ENCODE data around the gene ACTR3.
"Not testable (repeated sequence)": the region's sequence is repeated elsewhere in the genome, so short reads cannot be mapped to it uniquely, and the experiment has no call there.

ACTR3 gene

DNA sequence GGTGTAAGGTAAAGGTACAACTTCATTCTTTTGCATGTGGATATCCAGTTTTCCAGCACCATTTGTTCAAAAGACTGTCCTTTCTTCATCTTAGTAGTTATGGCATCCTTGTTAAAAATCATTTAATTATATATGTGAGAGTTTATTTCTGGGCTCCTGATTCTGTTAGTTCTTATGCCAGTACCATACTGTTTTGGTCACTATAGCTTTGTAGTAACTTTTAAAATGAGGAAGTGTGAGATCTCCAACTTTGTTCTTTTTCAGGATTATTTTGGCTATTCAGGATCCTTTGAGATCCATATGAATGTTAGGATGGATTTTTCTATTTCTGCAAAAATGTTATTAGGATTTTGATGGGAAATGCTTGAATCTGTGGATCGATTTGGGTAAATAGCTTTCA, 16.8 kb downstream of the ACTR3 start:
- no peak for DNase-seq

DNA sequence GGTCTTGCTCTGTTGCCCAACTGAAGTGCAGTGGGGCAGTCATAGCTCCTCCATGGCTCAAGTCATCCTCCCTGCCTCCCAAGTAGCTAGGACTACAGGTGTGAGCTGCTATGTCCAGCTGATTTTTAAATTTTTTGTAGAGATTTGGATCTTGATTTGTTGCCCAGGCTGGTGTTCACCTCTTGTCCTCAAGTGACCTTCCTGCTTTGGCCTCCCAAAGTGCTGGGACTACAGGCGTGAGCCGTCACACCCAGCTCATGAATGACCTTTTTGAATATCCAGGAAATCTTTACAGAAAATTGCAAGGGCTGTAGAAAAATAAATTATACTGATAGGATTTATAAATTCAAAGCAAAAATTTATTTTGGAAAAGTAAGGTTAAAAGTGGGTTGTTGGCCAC, 17.4 kb downstream of the ACTR3 start:
- no peak for DNase-seq

DNA sequence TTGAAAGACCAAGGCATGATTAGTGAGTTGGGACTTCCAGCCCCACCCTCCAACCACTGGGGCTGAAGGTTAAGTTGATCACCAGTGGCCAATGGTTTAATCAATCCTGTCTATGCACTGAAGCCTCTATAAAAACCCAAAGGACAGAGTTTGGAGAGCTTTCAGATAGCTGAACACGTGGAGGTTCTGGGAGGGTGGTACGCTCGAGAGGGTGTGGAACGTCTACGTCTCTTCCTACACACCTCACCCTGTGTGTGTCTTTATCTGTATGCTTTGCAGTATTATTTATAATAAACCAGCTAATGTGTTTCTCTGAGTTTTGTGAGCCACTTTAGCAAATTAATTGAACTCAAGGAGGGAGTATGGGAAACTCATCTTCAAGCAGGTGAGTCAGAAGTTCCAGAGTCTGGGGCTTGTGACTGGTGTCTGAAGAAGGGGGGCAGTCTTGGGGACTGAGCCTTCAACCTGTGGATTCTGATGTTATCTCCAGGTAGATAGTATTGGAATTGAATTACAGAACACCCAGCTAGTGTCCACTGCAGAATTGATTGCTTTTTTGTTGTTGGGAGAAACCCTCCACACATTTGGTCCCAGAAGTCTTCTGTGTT, 20.3 kb downstream of the ACTR3 start:
- DNase-seq = no peak

DNA sequence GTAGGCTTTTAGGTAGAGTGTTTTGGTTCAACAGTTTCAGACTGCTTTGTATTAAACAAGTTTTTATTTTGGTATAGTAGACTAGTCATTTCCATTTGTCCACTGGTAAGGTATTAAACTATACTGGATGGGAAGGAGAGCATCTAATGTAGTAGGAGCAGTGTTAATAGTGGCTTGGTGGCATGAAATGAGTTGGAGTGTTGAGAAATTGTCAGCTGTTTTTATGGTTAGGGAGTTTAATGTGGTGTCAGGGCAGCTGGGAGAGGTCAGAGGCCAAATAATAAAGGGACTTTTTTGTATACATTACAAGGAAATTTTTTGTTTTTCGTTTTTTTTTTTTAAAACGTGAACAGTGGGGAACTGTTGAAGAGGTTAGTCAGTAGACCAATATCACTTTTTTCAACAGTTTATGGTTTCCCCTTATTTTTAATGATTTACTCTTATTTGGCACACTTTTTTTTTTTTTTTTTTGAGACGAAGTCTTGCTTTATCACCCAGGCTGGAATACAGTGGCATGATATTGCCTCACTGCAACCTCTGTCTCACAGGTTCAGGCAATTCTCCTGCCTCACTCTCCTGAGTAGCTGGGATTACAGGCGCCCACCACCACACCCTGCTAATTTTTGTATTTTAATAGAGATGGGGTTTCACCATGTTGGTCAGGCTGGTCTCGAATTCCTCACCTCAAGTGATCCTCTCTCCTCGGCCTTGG, 21.2 kb downstream of the ACTR3 start:
- DNase-seq = no peak

DNA sequence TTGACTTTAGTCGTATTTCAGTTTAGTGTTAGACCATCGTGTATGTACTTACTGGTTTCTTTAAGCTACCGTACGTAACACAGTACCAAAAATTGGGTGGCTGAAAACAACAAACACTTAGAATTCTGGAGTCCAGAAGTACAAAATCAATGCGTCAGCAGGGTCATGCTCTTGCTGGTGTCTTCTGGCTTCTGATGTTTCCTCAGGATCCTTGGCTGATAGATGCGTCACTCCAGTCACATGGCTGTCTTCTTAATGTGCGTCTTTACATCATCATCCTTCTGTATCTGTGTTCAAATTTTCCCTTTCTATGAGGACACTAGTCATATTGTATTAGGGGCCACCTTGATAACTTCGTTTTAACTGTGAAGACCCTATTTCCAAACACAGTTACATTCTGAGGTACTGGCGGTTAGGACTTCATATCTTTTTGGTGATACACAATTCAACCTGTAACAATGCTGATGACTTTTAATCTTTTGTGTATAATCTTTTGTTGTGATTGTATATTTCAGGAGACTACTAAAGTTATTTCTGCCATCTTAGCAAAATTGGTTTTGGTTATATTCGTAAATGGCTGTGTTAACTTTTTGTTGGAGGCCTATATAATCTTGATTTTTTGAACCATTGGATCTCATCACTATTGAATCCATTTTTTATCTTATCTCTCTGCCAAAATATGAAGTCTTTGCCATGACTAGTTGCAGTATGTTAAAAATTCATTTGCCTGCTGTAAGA, 25.4 kb downstream of the ACTR3 start:
- DNase-seq = no peak

DNA sequence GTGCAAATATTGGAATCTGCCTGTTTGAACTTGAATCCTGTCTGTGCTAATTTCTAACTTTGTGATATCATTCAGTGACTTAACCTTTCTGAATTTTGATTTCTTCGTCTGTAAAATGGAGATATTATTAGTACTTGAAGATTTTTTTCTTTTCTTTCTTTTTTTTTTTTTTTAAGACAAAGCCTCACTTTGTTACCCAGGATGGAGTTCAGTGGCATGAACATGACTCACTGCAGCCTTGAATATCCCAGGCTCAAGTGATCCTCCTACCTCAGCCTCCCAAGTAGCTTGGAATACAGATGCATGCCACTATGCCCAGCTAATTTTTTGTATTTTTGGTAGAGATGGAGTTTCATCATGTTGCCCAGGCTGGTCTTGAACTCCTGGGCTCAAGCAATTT, 28.3 kb downstream of the ACTR3 start:
- DNase-seq = no peak

DNA sequence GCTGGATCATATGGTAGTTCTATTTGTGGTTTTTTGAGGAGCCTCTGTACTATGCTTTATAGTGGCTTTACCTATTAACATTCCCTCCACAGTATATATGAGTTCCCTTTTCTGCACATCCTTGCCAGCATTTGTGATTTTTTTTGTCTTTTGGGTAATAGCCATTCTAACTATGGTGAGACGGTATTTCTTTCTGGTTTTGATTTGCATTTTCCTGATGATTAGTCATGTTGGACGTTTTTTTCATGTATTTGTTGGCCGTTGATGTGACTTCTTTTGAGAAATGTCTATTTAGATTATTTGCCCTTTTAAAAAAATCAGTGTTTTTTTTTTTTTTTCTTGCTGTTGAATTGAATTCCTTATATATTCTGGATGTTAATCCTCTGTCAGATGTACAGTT, 31.1 kb downstream of the ACTR3 start:
- DNase-seq = no peak

DNA sequence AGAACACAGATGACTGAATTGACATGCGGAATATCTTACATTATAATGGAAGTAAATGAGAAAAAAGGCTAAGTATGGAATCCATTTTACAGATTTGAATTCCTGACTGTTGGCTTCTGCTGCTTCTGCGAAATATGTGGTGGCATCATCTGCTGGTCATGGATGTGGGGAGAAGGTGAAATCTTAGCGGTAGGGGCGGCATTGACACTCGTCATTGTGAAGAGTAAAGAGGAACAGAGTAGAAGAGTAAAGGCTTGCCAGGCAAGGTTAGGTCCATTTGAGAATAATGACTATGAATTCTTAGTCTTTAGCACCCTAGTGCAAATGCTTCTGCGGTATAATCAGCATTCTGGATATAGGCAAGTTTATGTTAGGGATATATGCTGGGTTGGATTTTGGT, 32.4 kb downstream of the ACTR3 start:
- no peak for DNase-seq

DNA sequence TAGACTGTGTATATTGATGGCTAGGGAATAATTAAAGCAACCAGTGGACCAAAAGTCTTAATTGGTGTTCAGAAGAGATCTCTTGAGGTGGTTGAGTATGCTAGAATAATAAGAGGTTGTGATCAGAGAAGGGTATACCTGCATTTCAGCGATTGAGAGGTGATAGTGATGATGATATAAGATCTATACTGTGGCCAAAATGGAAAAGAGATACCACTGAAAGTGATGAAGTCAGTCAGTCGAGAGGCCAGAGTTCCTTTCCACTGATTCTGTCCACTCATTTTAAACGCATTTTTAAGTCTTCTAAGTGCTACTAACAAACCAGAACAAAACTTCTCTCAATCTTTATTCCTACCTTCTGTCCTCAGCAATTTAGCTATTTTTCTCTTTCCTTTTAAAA, 32.9 kb downstream of the ACTR3 start:
- no peak for DNase-seq

DNA sequence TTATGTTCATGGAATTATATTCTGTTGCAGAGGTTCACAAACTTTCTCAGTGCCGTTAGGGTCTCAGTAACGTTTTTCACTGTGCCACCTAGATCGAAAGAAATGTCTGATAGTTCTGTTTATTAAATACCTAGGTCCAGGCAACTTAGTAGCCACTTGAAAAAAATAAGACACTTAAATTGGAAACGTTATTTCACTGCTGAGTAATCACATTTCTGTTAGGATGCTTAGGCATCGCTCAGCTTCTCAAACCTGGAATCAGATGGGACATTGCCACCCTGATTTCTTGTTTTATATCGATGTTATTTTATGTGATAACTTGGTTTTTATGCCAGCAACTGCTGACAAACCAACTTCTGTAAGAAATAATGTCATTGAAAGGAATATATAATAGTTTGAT, 36.0 kb downstream of the ACTR3 start:
- DNase-seq = no peak

DNA sequence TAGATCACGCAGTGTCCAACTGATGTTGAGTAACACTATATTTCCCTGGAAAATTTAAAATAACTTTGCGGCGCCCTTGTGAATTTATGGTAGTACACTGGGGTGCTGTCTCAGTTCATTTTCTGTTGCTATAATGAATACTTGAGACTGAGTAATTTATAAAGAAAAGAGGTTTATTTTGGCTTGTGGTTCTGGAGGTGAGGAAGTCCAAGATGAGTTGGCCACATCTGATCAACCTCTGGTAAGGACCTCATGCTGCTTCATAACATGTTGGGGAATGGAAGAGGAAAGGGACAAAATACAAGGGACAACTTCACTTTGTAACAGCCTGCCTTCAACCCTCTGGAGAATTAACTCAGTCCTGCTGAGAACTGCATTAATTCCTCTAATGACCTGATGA, 36.4 kb downstream of the ACTR3 start:
- no peak for DNase-seq

DNA sequence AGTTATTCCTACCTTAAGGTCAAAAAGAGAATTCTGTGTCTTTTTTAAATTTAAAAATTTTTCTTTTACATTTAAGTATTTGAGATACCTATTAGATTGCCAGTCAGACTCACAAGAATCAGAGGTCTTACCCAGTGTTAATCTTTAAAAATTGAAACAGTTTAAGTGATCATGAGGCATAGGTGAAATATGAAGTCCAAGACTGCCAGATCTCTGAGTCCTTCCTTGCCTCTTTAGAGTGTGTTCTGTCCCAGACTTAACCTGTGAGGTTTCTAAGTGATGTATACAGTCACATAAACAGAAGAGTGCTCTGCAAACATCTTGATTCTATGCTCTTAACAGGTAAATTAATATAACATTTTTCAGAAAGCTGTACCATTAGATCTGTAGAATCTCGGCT, 40.6 kb downstream of the ACTR3 start:
- no peak for DNase-seq

DNA sequence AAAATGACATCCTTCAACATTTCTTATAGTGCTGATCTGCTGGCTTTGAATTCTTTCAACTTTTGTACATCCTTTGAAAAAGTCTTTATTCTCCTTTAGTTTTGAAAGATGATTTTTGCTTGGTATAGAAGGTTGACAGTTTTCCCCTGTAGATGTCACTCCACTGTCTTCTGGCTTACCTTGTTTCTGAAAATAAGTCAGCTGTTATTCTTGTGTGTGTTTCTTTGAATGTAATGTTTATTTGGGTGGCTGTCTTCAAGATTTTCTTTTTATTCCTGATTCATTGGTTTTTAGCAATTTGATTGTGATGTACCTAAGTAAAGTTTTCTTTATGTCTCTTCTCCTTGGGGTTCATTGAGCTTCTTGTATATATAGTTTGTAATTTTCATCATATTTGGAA, 47.6 kb downstream of the ACTR3 start:
- no peak for DNase-seq

DNA sequence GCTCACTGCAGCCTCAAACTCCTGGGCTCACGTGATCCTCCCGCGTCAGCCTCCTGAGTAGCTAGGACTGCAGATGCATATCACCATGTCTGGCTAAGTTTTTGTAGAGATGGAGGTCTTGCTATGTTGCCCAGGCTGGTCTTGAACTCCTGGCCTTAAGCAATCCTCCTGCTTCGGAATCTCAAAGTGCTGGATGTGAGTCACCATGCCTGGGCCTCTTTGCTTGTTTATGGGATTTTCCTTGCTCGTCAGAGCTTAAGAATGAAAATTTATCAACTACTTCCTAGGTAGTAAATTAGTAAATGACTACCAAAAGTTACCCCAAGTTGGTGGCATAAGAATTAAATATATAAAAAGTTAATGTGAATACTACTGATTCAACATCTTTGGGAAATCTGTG, 51.0 kb downstream of the ACTR3 start:
- no peak for DNase-seq

DNA sequence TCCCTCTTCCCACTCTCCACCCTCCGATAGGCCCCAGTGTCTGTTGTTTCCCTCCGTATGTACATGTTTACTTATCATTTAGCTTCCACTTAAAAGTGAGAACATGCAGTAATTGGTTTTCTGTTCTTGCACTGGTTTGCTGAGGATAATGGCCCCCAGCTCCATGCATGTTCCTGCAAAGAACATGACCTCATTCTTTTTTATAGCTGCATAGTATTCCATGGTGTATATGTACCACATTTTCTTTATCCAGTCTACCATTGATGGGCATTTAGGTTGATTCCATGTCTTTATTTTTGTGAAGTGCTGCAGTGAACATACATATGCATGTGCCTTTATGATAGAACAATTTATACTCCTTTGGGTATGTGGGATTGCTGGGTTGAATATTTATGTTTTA, 55.9 kb downstream of the ACTR3 start:
- DNase-seq = not testable (repeated sequence)

DNA sequence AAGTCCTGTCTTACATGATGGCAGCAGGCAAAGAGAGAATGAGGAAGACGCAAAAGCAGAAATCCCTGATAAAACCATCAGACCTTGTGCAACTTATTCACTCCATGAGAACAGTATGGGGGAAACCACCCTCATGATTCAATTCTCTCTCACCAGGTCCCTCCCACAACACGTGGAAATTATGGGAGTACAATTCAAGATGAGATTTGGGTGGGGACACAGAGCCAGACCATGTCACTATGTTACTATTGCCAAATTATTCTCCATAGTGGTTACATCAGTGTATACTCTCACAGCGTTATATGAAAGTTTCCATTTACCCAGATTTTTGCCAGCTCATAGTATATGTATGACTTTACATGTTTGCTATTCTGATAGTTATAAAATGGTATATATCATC, 61.0 kb downstream of the ACTR3 start:
- DNase-seq = not testable (repeated sequence)

DNA sequence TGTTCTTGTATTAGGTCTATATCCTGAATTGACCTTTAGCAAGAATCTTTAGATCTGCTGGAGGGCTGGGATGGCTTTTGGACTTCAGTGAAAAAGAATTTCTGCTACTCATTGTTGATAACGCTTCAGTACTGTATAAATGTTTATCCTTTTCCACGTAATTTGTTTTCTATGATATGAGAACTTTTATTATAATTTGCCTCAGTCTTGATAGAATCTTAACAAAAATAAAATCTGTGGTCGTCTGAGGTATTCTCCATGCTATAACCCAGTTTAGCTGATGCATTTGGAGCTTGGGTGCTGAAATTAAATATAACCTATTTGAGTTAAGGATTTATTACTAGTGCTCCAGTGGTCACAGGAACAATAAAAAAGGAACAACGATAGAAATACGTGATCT, 71.1 kb downstream of the ACTR3 start:
- no peak for DNase-seq

DNA sequence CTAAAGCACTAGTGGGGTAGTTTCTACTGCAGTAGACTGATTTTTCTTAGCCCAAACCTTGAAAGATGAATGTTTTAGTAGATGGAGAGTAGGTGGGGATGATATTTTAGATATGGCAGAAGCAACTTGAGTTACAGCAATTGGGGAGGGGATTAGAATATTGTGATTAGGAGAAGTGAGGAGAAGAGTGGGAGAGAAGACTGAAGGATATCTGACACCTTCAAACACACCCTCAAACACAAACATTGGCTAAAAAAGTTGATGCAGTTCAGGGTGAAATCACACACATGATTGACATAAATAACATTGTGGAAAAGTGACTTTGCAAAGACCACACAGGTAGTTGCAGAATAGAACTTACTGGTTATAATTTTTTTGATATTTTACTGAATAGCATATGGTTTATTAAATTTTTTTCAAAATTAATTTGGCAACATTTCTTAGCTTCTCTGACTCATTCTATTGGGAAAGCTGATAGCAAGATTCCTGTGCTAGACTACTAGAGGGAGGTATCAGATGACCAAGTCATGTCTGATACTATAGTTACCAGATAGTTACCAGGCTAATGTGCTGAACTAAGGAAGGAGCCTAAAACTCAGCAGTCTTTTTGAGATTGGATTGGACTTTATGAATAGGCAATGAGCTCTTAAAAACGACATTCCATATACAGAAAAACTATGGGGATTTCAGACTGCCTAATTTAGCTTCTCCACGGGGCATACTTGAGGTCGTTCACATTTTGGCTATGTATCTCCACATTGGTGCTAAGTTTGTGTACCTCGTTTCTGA, 73.0 kb downstream of the ACTR3 start:
- DNase-seq = no peak

DNA sequence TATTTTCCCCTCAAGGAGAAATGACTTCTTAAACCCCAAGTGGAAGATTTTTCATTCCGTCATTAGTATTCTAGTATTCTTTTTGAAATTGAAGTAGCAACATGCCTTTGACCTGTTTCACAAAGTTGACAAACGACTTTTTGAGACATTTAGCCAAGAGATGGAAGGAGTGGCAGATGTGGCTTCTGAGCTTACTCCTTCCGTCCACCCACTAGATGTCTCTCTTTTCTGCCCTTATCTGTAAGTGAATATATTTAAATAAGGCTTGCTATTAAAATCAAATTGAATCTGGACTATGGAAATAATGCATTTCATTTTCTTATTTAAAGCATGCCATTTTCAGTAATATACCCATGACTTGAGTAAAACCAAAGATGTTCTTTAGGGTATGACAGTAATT, 74.1 kb downstream of the ACTR3 start:
- no peak for DNase-seq

DNA sequence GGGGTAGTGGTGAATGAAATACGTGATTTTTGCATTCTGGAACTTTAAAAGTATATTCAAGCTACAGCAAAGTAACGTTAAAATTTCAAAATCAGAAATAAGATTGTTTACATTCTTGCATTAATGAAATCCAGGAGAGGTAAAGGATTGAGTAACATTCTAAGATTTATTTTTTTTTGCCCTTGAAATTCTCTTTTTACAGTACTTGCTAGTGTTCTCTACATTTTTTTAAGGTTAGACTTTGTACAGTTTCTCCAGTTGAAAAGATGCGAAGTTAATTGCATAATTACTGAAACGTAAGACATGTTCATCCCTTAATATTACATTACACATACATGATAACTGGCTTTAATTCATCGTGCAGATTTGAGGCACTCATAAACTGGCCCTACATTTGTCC, 74.5 kb downstream of the ACTR3 start:
- no peak for DNase-seq

DNA sequence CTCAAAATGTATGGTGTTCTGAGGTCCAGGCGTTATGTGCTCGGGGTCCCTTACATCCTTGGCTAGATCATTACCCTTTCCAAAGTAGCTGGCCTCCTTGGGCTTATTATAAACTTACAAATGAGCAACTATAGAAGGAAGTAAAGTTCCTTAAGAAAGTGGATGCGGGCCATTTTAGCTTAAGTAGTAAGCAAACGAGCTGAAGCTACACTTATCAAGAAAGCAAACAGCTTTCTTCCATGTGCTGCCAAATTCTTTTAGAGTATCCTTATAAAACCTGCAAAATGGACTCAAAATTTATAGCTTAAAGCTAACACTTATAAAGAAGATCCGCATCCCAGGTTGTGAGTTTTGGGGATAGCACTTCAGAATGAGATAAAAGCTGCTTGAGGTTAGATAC, 75.3 kb downstream of the ACTR3 start:
- DNase-seq = no peak

DNA sequence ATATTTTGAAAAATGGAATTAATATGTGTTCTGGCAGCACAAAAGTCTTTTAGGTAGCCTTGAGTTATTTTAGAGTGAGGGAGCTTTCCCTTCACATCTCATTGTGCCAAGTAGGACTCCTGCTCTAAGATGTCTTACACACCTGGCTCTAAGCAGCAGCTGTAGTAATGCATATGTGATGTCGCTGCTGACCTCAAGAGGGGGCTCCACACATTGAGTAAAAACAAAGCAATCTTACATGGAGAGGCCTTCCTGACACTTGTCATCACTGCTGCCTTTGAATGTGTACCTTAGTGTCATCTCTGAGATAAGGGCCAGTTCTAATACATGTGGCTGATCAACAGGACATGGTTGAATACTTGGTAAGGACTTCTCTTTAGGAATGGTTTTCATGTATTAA, 75.8 kb downstream of the ACTR3 start:
- peak; percentile 7 for DNase-seq

DNA sequence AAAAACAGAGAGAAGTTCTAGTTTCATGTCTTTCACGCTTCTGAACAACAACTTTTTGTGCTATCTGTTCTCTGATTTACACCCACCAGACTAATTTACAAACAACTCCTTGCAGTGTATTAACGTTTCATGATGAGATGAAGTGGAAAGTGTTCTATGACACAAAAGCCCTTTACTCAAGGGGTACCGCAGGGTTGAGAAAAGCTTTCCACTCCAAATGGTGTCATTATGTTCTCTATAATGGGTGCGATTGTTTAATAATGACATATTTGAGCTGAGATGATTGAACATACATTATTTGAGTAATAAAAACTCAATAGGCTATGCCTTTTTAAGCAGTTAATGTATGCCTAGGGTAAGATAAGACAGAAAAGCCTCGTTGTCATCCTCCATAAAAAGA, 76.3 kb downstream of the ACTR3 start:
- DNase-seq = no peak

DNA sequence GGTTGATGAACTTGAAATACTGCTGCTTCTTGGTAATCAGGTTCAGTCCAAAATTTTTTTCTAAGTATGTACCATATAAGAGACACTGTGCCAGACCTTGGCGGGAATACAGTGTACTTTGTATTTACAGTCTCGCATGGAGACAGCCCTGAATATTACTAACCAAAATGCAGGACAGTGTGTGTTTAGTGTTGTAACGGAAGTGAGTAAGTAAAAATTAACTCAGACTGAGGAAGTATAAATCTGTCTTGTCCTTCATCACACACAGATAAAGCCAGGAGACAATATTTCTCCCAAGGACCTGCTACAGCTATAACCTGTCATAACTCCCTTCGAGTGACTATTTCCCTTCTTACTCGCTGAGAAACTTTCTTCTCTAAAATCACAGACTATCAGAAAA, 76.9 kb downstream of the ACTR3 start:
- no peak for DNase-seq
